GM12878 (cell line): Measurements from ENCODE around the gene TTC9B. TPM values are rescaled to one million over a fixed set of nuclear protein-coding genes. Genes with fewer than 3 reads are reported as not detected.

Source experiments
- BACH1 ChIP-seq: fragments of 450-650 bp; IDR thresholded peaks from 2 replicates; pipeline ENCODE4 v1.6.1; 2017; ENCODE audit warnings: mild to moderate bottlenecking, borderline replicate concordance
- CEBPB ChIP-seq, 2 experiments: fragments of 150-350 bp in 1 of 2; IDR thresholded peaks; 2 replicates each; pipeline ENCODE4 v1.6.1; 2012 to 2014; ENCODE audit warnings: low read depth in 2 of 2, low read length in 2 of 2, borderline replicate concordance in 1 of 2, inconsistent platforms in 1 of 2
- CREM ChIP-seq: IDR thresholded peaks from 2 replicates; pipeline ENCODE4 v1.6.1; 2014; ENCODE audit warnings: antibody characterized with exemption, low read depth
- FOS ChIP-seq: IDR thresholded peaks from 3 replicates; pipeline ENCODE4 v1.6.1; 2011; ENCODE audit warnings: borderline replicate concordance; ENCODE audit not compliant: insufficient read length; ENCODE audit errors: extremely low read depth
- FOXK2 ChIP-seq: fragments of 450-650 bp; IDR thresholded peaks from 2 replicates; pipeline ENCODE4 v1.6.1; 2017; ENCODE audit warnings: mild to moderate bottlenecking, moderate library complexity
- FOXM1 ChIP-seq: IDR thresholded peaks from 2 replicates; pipeline ENCODE4 v1.6.1; 2012; ENCODE audit warnings: low read depth, mild to moderate bottlenecking, inconsistent platforms, low read length, moderate library complexity
- HDGF ChIP-seq: fragments of 450-650 bp; IDR thresholded peaks from 2 replicates; pipeline ENCODE4 v1.6.1; 2016; ENCODE audit warnings: antibody characterized with exemption
- MYB ChIP-seq: fragments of 150-350 bp; IDR thresholded peaks from 2 replicates; pipeline ENCODE4 v1.6.1; 2014; ENCODE audit warnings: mild to moderate bottlenecking, low read depth, low read length, borderline replicate concordance
- NFXL1 ChIP-seq: fragments of 450-650 bp; IDR thresholded peaks from 2 replicates; pipeline ENCODE4 v1.6.1; 2017; ENCODE audit warnings: antibody characterized with exemption, mild to moderate bottlenecking, borderline replicate concordance
- NRF1 ChIP-seq: conservative IDR thresholded peaks from 2 replicates; pipeline ENCODE4 v1.6.1; 2011; ENCODE audit warnings: mild to moderate bottlenecking, low read depth, low read length, improper control_type of control experiment
- PAX5 ChIP-seq: IDR thresholded peaks from 2 replicates; pipeline ENCODE4 v1.6.1; 2011; ENCODE audit warnings: low read depth, low read length, borderline replicate concordance
- POLR2A ChIP-seq: IDR thresholded peaks from 2 replicates; pipeline ENCODE4 v1.6.1; 2011; ENCODE audit warnings: low read depth, mild to moderate bottlenecking, low read length
- SMAD1 ChIP-seq: fragments of 450-650 bp; IDR thresholded peaks from 2 replicates; pipeline ENCODE4 v1.6.1; 2018; ENCODE audit warnings: mild to moderate bottlenecking, low read depth; ENCODE audit not compliant: partially characterized antibody
- SMARCA5 ChIP-seq: fragments of 450-650 bp; IDR thresholded peaks from 2 replicates; pipeline ENCODE4 v1.6.1; 2017; ENCODE audit warnings: mild to moderate bottlenecking
- SREBF1 ChIP-seq: IDR thresholded peaks from 2 replicates; pipeline ENCODE4 v1.6.1; 2012; ENCODE audit warnings: mild to moderate bottlenecking, low read length
- STAT3 ChIP-seq: IDR thresholded peaks from 2 replicates; pipeline ENCODE4 v1.6.1; 2011; ENCODE audit warnings: low read depth, low read length, improper control_type of control experiment
- TAF1 ChIP-seq: IDR thresholded peaks from 2 replicates; pipeline ENCODE4 v1.6.1; 2011; ENCODE audit warnings: mild to moderate bottlenecking, low read depth, low read length, borderline replicate concordance
- TCF7 ChIP-seq: IDR thresholded peaks from 2 replicates; pipeline ENCODE4 v1.6.1; 2014; ENCODE audit warnings: antibody characterized with exemption, borderline replicate concordance
- polyA plus RNA-seq, 11 experiments: library from polyadenylated mRNA; depleted of rRNA in 4 of 11; unstranded in 6 of 11; stranded (reverse) in 5 of 11; fragments of >200 nt; fragmentation: Nextera tagmentation in 4 of 11; fragmentation: Illumina TruSeq in 1 of 11; extraction: Ambion mirVana in 4 of 11; extraction: Trizol in 1 of 11; gene quantifications; 1 replicate in 1 of 11; 2 replicates in 10 of 11; pipeline versions ENCODE4 v1.2.1 to v1.2.3, GENCODE V29; 2011 to 2016; ENCODE audit warnings: inconsistent platforms in 2 of 11, missing spikeins in 2 of 11, low read depth in 1 of 11
- total RNA-seq, 4 experiments: library from RNA; depleted of rRNA in 3 of 4; stranded (reverse); fragments of >200 nt in 3 of 4; fragmentation: Illumina TruSeq in 1 of 4; extraction: Trizol in 1 of 4; gene quantifications; 2 replicates each; pipeline versions ENCODE4 v1.2.1 to v1.2.3, GENCODE V29; 2013 to 2021
- TF ChIP-seq, protein P1 (sequence below): IDR thresholded peaks from 2 replicates; pipeline ENCODE4 v1.6.1; 2012; ENCODE audit warnings: low read length, inconsistent platforms
- TF ChIP-seq, protein P2 (sequence below): fragments of 450-650 bp; IDR thresholded peaks from 2 replicates; pipeline ENCODE4 v1.6.1; 2016; ENCODE audit warnings: mild to moderate bottlenecking
- TF ChIP-seq, protein P3 (sequence below): fragments of 450-650 bp; IDR thresholded peaks from 2 replicates; pipeline ENCODE4 v1.6.1; 2016; ENCODE audit warnings: mild to moderate bottlenecking
- TF ChIP-seq, protein P4 (sequence below): fragments of 450-650 bp; formaldehyde crosslinking; IDR thresholded peaks from 2 replicates; pipeline ENCODE4 v1.4.0; 2020; ENCODE audit warnings: mild to moderate bottlenecking, moderate library complexity
- TF ChIP-seq, protein P5 (sequence below): IDR thresholded peaks from 2 replicates; pipeline ENCODE4 v1.6.1; 2012; ENCODE audit warnings: low read depth, low read length, improper control_type of control experiment

The TTC9B gene
- total and polyA plus RNA-seq, 10 of the 15 experiments (the other 5 are each of a cell fraction or from before 2014, with no cell fraction given), result 0.04 to 0.14 (median 0.10) TPM; not detected in 7

DNA sequence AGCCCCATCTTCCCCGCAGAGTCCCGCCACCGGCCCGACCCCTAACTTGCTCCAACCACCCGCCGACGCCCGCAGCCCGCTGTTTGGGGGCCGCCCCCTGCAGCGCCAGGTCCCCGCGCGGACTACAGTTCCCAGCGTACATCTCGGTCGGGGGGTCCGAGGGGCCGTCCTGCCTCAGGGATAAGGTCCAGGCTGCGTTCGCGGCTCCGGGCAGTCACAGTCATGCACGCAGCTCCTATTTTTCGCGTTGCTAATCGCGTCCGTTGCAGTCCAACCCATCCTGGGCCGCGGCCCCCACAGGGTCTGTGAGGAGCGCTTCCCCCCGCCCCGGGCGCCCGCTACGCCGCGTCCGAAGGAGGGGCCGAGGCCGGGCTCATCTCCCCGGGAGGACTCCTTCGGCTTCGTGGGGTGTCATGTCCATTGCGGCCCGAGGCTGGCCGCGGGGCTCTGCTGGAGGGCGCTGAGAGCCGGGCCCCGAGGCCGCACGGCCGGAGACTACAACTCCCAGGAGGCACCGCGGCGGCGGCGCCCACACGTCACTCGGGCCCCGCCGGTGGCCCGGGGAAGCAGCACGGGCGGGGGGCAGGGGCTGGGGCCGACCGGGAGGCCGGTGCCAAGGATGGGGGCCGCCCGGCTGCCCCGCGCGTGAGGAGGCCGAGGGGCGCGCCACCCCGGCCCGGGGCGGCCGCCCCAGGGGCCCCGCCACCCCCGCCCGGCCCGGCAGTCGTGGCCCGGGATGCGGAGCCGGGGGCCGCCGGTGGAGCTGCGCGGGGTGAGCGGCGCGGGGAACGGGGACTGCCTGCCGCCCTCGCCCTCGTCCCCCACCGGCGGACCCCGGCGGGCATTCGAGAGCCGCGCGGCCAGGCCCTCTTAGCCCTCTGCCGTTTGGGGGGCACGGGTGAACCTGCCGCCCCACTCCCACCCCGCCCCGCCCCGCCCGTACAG is 27.0 kb downstream of the TTC9B start, which contains the start of gene MAP3K10 (continued):
- TF ChIP-seq CEBPB (IDR thresholded peaks at IDR 0.05; ENCODE audit: borderline replicate concordance in 1 of 2, low read depth in 2 of 2, low read length in 2 of 2) (no peak), MYB (no peak), NFXL1 (no peak), CREM (peak; percentile 91), SMARCA5 (0 out of 2 replicates have a peak, but pooled peaks have one; percentile 32), TAF1 (no peak), TCF7 (no peak), NRF1 (no peak), HDGF (peak; percentile 61; the same call in 1 of the 2 replicates), SREBF1 (peak; percentile 28; the same call in 1 of the 2 replicates), FOS (no peak), BACH1 (0 out of 2 replicates have a peak, but pooled peaks have one; percentile 30), PAX5 (0 out of 2 replicates have a peak, but pooled peaks have one; percentile 5), STAT3 (no peak), SMAD1 (no peak), POLR2A (peak; percentile 75), FOXK2 (peak; percentile 79), FOXM1 (no peak)
- TF ChIP-seq, protein P1, sequence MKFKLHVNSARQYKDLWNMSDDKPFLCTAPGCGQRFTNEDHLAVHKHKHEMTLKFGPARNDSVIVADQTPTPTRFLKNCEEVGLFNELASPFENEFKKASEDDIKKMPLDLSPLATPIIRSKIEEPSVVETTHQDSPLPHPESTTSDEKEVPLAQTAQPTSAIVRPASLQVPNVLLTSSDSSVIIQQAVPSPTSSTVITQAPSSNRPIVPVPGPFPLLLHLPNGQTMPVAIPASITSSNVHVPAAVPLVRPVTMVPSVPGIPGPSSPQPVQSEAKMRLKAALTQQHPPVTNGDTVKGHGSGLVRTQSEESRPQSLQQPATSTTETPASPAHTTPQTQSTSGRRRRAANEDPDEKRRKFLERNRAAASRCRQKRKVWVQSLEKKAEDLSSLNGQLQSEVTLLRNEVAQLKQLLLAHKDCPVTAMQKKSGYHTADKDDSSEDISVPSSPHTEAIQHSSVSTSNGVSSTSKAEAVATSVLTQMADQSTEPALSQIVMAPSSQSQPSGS, result no peak
- TF ChIP-seq, protein P2, sequence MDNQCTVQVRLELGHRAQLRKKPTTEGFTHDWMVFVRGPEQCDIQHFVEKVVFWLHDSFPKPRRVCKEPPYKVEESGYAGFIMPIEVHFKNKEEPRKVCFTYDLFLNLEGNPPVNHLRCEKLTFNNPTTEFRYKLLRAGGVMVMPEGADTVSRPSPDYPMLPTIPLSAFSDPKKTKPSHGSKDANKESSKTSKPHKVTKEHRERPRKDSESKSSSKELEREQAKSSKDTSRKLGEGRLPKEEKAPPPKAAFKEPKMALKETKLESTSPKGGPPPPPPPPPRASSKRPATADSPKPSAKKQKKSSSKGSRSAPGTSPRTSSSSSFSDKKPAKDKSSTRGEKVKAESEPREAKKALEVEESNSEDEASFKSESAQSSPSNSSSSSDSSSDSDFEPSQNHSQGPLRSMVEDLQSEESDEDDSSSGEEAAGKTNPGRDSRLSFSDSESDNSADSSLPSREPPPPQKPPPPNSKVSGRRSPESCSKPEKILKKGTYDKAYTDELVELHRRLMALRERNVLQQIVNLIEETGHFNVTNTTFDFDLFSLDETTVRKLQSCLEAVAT, result no peak
- TF ChIP-seq, protein P3, sequence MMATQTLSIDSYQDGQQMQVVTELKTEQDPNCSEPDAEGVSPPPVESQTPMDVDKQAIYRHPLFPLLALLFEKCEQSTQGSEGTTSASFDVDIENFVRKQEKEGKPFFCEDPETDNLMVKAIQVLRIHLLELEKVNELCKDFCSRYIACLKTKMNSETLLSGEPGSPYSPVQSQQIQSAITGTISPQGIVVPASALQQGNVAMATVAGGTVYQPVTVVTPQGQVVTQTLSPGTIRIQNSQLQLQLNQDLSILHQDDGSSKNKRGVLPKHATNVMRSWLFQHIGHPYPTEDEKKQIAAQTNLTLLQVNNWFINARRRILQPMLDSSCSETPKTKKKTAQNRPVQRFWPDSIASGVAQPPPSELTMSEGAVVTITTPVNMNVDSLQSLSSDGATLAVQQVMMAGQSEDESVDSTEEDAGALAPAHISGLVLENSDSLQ, result no peak
- TF ChIP-seq, protein P4, sequence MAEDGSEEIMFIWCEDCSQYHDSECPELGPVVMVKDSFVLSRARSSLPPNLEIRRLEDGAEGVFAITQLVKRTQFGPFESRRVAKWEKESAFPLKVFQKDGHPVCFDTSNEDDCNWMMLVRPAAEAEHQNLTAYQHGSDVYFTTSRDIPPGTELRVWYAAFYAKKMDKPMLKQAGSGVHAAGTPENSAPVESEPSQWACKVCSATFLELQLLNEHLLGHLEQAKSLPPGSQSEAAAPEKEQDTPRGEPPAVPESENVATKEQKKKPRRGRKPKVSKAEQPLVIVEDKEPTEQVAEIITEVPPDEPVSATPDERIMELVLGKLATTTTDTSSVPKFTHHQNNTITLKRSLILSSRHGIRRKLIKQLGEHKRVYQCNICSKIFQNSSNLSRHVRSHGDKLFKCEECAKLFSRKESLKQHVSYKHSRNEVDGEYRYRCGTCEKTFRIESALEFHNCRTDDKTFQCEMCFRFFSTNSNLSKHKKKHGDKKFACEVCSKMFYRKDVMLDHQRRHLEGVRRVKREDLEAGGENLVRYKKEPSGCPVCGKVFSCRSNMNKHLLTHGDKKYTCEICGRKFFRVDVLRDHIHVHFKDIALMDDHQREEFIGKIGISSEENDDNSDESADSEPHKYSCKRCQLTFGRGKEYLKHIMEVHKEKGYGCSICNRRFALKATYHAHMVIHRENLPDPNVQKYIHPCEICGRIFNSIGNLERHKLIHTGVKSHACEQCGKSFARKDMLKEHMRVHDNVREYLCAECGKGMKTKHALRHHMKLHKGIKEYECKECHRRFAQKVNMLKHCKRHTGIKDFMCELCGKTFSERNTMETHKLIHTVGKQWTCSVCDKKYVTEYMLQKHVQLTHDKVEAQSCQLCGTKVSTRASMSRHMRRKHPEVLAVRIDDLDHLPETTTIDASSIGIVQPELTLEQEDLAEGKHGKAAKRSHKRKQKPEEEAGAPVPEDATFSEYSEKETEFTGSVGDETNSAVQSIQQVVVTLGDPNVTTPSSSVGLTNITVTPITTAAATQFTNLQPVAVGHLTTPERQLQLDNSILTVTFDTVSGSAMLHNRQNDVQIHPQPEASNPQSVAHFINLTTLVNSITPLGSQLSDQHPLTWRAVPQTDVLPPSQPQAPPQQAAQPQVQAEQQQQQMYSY, result no peak
- TF ChIP-seq, protein P5, sequence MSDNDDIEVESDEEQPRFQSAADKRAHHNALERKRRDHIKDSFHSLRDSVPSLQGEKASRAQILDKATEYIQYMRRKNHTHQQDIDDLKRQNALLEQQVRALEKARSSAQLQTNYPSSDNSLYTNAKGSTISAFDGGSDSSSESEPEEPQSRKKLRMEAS, result no peak; the same call in 1 of the 2 replicates
